Left renal pelvis (tissue), 4 donors: Measurements from ENCODE around the gene C15orf61. TPM values are rescaled to one million over a fixed set of nuclear protein-coding genes. Genes with fewer than 3 reads are reported as not detected.

ENCODE experiments used
- DNase-seq, 4 donors: peaks; one replicate each; pipeline ENCODE4 v3.0.0-alpha.2; 2013; ENCODE audit warnings: low read depth in 4 of 4, low spot score in 3 of 4
- polyA plus RNA-seq, 4 donors: library from polyadenylated mRNA; unstranded; fragments of 120-200 nt; gene quantifications; one replicate each; pipeline ENCODE4 v1.2.1, GENCODE V29; 2013; ENCODE audit not compliant: insufficient read length in 4 of 4

C15orf61 gene
- polyA plus RNA-seq, 4 donors = 7.2 to 8.0 (median 7.5) TPM

DNA sequence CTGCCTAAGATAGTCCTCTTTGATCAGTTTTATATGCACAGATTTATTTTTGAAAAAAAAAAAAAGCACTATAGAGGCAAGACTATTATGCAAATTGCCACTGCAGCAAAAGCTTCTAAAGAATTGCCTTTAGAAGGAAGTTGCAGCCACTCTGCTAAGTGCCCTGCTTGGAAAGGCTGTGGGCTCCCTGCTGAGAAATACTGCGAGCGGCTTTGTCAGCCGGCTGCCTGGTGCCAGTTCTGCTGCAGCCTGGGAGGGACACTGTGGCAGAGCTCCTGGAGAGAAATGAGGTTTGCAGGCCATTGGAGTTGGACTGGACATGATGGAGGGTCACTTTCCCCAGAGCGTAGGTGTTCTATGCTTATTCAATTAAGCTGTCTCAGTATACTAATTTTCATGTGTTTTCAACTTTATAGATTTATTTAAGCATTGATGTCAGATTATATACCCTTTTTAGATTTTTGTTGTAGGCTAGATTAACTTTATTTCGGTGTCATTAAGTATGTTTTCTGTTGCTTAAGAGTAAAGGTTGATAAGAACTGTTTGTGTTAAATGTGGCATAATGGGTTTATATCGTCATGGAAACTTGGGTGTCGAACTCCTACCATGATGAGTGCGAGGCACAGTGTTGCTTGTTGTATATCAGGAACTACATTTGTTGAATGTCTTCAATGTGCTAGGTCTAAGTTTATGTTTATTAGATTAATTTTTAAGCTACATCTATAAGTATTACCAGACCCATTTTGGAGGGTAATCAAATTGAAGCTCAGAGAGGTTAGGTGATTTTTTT is 28.1 kb downstream of the C15orf61 start:
- no peak for DNase-seq

GRCh38 chr15:67549736-67550135 is 28.8 kb downstream of the C15orf61 start:
- no peak for DNase-seq

- DNase-seq = no peak
Observed at GRCh38 chr15:67550522-67550921, 29.6 kb downstream of the C15orf61 start.

GRCh38 chr15:67551207-67551743 is 30.3 kb downstream of the C15orf61 start:
- no peak for DNase-seq

DNA sequence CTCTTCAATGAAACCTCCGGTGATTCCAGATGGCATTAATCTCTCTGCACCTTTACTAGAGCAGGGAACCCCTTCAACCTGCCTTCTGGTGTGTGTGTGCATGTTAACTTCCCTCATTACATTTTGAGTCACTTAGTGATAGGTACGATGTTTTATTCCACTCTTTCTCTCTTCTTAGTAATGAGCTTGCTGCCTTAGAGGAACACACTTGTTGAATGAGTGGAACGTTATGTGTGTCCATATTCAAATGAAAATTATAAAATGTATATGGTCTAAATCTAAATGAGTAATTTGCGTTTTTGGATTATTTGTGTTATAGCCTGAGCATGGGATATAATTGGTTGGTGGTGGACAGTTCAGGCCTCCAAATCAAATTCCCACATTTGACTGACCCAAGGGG is 33.6 kb downstream of the C15orf61 start:
- no peak for DNase-seq

DNA sequence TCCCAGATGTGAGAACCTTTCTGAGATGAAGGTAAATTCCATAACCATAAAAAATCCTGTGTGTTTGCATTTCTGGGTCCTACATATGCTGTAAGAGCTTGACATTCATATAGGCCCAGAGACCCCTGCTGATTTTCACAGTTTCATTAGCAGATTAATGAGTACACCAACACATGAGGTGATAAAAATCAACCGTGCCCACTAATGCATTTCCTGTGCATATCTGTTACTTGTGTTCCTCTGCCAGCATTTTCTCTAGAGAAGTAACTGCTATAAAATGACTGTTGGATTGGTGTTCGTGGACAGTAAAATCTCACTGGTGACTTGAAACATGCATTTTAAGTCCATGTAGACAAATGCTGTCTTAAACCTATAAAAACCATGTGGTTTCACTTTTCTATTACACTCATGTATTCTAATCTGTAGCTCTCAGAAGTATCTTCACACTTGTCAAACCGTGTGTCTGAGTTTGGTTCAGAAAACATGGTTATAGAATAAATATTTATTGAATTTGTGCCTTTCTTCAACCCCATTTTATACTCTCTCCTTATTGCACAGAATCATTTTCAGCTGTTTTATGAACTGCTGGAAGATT is 36.1 kb downstream of the C15orf61 start:
- no peak for DNase-seq

GRCh38 chr15:67558502-67558901 is 37.6 kb downstream of the C15orf61 start:
- no peak for DNase-seq

DNA sequence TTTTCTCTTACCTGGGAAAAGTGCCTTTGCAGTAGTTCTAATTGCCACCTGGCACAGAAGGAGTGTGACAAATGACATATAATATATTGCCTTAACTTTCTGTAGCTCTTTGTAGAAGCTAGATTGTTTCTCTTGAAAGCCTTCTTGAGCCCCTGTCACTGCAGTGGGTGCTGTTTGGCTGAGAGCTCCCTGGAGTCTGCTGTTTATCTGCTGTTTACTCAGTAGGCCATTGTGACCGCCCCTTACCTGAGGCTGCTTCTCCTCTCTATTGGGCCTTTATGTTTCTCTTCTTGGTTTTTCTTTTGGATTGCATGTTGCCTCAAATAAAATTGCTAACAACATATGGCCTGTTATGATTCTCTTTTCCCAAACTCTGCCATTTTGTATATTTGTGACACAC is 38.2 kb downstream of the C15orf61 start:
- DNase-seq = no peak

DNA sequence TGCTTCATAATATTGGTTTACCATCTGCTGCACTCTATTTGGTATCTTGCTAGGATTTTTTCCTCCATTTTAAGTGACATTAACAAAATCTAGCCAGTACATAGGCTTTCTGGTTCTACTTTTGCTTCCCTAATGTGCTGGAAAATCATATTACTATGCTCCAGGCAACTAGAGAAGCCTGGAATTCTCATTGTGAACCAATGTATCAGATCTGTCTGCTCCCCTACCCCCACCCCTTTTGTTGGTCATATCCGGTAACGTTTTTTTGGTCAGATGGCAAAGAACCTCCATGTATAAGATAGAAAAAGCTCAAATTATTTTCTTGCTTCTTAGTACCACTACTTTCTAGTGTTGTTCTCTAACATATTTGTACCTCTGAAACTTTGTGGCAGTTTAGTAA is 38.6 kb downstream of the C15orf61 start:
- DNase-seq = no peak

- no peak for DNase-seq
Observed at GRCh38 chr15:67560320-67560719, 39.4 kb downstream of the C15orf61 start.

- DNase-seq = no peak
Observed at GRCh38 chr15:67563092-67563491, 42.2 kb downstream of the C15orf61 start.

DNA sequence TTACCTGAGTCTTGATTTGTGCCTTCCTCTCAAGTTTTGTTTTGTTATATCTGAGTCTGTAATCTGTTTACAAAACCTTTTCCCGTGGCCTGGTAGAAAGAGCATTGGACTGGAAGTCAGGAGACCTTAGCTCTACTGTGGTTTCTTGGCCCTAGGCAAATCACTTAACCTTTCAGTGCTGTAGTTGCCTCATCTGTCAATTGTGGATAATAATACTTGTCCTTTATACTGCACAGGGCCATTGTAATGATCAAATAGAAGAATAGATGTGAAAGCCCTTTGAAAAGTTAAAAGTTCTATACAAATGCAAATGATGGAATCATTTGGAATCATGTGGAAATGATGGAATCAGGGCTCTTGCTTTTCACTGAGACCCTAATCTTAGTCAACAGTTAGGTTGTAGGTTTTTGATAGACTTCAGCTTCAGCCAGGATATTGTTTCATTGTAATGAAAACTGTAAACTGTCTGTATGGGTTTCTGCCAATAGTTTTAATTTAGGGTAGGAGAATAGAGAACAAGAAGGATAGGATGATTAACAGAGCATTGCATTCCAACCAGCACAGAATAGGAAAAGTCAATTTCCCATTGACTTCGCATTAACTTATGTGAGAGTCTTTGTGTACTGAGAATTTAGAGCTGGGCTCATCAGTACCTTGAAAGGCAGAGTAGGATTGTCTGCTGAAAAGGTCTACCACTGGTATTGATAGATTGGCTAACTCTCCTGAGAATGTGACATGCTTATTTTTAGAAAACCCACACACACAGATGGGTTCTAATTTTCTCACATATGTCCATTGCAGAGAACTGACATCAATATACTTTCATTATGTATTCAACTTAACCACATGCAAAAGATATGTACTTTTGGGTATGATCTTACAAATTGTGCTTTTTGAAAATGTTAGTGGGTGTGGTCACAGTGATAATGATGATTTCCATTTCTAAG is 43.4 kb downstream of the C15orf61 start:
- no peak for DNase-seq

DNA sequence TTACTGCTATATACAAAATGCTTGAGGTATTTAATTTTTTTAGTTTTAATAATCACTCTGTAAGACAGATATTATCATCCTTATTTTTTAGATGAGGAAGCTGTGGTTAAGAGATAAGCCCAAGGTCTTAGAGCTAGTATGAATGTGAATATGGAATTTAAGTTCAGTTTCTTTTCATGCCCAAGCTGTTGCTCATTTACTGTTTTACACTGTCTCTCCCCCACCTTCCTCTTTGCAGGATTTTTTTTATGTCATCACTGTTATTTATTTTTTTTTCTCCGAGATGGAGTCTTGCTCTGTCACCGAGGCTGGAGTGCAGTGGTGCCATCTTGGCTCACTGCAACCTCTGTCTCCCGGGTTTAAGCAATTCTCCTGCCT is 44.0 kb downstream of the C15orf61 start:
- no peak for DNase-seq

- no peak for DNase-seq
Observed at GRCh38 chr15:67569668-67570067, 48.7 kb downstream of the C15orf61 start.

DNA sequence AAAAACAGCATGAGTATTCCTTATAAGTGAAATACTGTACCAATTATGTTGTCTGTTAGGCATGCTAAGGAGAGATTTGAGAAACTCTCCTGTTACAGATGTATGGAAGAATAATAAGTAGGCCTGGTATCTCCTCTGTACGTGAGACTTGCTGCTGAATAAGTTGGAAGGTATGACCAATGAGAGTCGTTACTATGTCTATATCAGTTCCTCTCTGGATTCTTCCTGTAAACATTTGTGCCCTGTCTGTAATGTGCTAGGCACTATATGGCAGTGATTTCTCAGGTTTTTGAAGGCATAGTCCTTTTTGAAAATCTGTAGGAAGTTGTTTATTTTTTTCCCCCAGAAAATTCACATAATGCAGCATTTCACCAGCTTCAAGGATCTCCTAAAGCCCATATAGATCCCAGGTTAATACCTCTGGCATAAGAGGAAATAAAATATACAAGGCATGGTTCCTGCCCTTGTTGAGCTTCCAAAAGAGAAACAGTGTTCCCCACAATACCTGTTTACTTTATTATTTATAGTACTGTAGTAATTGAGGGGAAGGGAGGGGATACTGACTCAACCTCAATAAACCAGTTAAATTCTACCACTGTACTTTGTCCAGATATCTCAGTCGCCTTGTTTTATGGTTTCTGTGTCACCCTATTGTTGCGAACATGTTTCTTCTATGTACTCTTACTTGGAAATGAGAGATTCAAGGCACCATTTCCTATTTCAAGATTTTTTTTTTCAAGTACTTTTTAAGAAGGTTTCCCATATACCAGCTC is 50.1 kb downstream of the C15orf61 start:
- DNase-seq = no peak

DNA sequence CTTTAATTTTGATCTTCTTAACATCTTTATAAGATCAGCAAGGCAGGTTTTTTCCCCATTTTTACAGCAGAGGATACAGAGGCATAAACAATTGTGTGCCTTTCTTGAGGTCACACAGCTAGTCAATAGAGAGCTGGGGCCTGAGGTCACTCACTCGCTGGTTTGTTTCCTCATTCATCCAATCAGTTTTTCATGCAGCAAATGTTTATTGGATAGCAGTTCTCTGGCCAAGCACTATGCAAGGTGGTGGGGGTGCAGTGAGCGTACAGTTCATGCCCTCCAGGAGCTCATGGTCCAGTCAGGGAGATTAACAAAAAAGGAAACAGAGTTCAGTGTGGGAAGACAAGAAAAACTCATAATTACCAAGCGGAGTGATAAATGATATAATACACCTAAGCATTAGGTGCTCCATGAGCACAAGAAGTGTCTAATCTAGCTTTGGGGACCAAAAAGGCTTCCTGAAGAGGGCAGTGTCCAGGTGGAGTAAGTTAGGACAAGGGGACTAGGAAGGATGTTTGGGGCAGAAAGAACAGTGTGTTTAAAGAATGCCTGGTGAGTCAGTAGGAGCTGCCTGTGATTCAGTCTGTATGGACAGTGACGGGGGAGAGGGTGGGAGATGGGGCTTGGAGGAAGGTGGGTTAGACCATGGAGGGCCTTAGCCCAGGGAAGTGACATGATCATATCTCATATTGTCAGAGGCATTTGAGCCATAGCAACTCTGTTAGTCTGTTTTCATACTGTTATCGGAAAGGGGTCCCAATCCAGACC is 50.9 kb downstream of the C15orf61 start:
- no peak for DNase-seq

- no peak for DNase-seq
Observed at GRCh38 chr15:67573194-67573593, 52.3 kb downstream of the C15orf61 start.

DNA sequence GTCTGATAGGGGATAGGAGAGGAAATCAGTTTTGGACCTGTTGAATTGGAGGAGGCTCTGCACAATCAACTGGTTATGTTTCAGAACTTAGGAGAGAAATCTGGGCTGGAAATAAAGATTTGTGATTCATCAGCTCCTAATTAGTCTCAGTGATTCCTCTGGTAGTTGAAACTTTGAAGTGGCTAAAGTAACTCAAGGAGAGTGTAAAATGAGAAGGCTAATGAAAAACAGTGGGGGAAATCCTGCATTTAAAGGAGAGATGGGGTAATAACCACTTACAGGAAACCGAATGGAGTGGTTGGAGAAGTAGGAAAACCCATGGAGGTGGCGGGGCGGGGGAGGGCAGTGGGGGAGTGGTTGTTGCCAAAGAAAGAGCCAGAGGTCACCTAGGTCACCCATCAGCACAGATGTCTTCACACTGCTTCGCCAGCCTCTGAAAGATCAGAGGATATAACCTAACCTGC is 54.1 kb downstream of the C15orf61 start:
- no peak for DNase-seq

DNA sequence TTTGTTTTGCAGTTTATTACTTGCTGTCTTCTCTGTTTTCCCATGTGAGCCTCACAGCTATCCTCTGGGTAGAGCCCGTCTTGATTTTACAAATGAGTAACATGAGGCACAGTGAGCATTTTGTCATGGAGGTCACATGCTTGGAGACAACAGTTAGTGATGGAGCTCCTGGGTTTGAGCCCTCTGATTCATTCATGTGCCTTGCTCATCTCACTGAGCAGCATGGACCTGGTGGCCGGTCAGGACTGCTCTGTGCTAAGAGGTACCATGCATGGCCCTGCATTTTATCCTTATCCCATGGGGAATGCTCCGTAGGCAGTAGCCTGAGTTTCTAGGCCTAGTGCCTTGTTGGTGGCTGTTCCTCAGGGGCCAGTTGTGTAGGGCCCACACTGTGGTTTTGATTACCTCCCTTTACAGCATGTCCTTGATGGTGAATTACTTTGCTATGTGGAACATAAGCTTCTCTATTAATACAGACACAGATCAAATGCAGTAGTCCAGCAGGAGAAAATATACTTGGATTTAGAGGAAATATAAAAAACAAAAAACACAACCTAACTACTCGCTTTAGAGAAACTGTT is 57.2 kb downstream of the C15orf61 start:
- no peak for DNase-seq
